AG04450 (cell line): Measurements from ENCODE around the gene MSLN. TPM values are rescaled to one million over a fixed set of nuclear protein-coding genes. Genes with fewer than 3 reads are reported as not detected.

Source experiments
- CTCF ChIA-PET: fragments of 300-600, 350-600 bp; formaldehyde crosslinking; extraction: SDS; loops from one replicate; lab custom pipeline; 2022; ENCODE audit warnings: antibody characterized with exemption, inconsistent platforms; lab: Charles Lee
- POLR2A ChIA-PET: fragments of 350-600 bp; formaldehyde crosslinking; extraction: SDS; loops from one replicate; lab custom pipeline; 2021; ENCODE audit warnings: antibody characterized with exemption, inconsistent platforms; lab: Yijun Ruan, JAX
- DNase-seq: peaks from one replicate; pipeline ENCODE4 v3.0.0-alpha.2; 2011; ENCODE audit warnings: low read depth, low spot score
- H3K27ac ChIP-seq: one replicate; pipeline ENCODE4 v1.5.1; 2012; ENCODE audit warnings: low read depth, low read length, control low read depth
- H3K27me3 ChIP-seq: one replicate; pipeline ENCODE4 v1.6.0; 2012; ENCODE audit warnings: low read length; ENCODE audit not compliant: control insufficient read depth, insufficient read depth
- H3K4me3 ChIP-seq: 2 replicates; pipeline ENCODE4 v1.5.1; 2011; ENCODE audit warnings: mild to moderate bottlenecking, low read depth, low read length, control low read depth
- H3K9me3 ChIP-seq: 2 replicates; pipeline ENCODE4 v1.5.1; 2012; ENCODE audit warnings: low read length; ENCODE audit not compliant: control insufficient read depth, insufficient read depth
- CTCF ChIP-seq: IDR thresholded peaks from 2 replicates; pipeline ENCODE4 v1.5.1; 2011; ENCODE audit warnings: low read depth, low read length, control low read depth, inconsistent platforms
- polyA plus RNA-seq: library from polyadenylated mRNA; depleted of rRNA; stranded (reverse); fragments of >200 nt; gene quantifications from 2 replicates; pipeline ENCODE4 v1.2.3, GENCODE V29; 2011

The MSLN gene
- polyA plus RNA-seq, 1 experiment: 0.11 TPM

GRCh38 chr16:714079-714478, 46.5 kb upstream of the MSLN start:
- H3K27ac ChIP-seq: no peak overlapping the region
- POLR2A ChIA-PET: no interaction called here
- no peaks in the 10 kb centered on the region for H3K27me3 ChIP-seq
- H3K9me3 ChIP-seq: no peaks in the 10 kb centered on the region; the same call in 1 of the 2 replicates
- no peak for DNase-seq
- no peak for TF ChIP-seq CTCF
- CTCF ChIA-PET: interaction anchor here (0.7 kb wide), 1 partner anchor 72 kb away, joined by 3 read pairs; no protein-coding TSS in a partner anchor
- no peak overlapping the region for H3K4me3 ChIP-seq

- no peaks in the 10 kb centered on the region; the same call in 1 of the 2 replicates for H3K9me3 ChIP-seq
- no peak for TF ChIP-seq CTCF
- no peak for DNase-seq
- CTCF ChIA-PET: no interaction called here
- POLR2A ChIA-PET: interaction anchor here (0.5 kb wide), 1 partner anchor 69 kb away, joined by 5 read pairs; no protein-coding TSS in a partner anchor
- peak within 1 kb of the TSS; percentile 62 for H3K4me3 ChIP-seq
- no peaks in the 10 kb centered on the region for H3K27me3 ChIP-seq
- no peak within 1 kb of the TSS for H3K27ac ChIP-seq
These were observed 45.7 kb upstream of the MSLN start, which contains the start of gene METRN for GRCh38 chr16:714558-715476. Gene METRN (plus strand): TSS chr16:715118. CDS start chr16:715290, 172 bp downstream.

GRCh38 chr16:715477-716199, 44.9 kb upstream of the MSLN start:
- CTCF ChIA-PET: interaction anchor here (0.6 to 1.3 kb wide), 8 partner anchors 9 to 341 kb away, joined by 3 to 6 read pairs (median 3); partner anchors contain the start of genes CHTF18 and RPUSD1
- POLR2A ChIA-PET: interaction anchor here (0.5 kb wide), 1 partner anchor 300 kb away, joined by 5 read pairs; no protein-coding TSS in a partner anchor
- no peak for TF ChIP-seq CTCF
- no peaks in the 10 kb centered on the region; the same call in 1 of the 2 replicates for H3K9me3 ChIP-seq
- H3K27ac ChIP-seq: no peak overlapping the region
- no peak for DNase-seq
- peak overlapping the region; percentile 62 for H3K4me3 ChIP-seq
- no peaks in the 10 kb centered on the region for H3K27me3 ChIP-seq

GRCh38 chr16:716200-716568, 44.4 kb upstream of the MSLN start:
- H3K27ac ChIP-seq: no peak overlapping the region
- ChIA-PET CTCF (interaction anchor here (0.6 to 1.3 kb wide), 8 partner anchors 9 to 340 kb away, joined by 3 to 6 read pairs (median 3); partner anchors contain the start of genes CHTF18 and RPUSD1), POLR2A (interaction anchor here (0.5 kb wide), 1 partner anchor 299 kb away, joined by 5 read pairs; no protein-coding TSS in a partner anchor)
- no peaks in the 10 kb centered on the region for H3K27me3 ChIP-seq
- TF ChIP-seq CTCF: no peak
- no peak for DNase-seq
- H3K9me3 ChIP-seq: no peaks in the 10 kb centered on the region; the same call in 1 of the 2 replicates
- H3K4me3 ChIP-seq: peak overlapping the region; percentile 53
